B cell (primary cell): ENCODE measurements around the gene DCST2. TPM values are rescaled to one million over a fixed set of nuclear protein-coding genes. Genes with fewer than 3 reads are reported as not detected.

Source experiments
- ATAC-seq: fragments of 200-7000 bp; cut with Tn5 transposase; one replicate; pipeline ENCODE4 v1.10.0; 2021; ENCODE audit warnings: low read depth, mild to moderate bottlenecking, moderate number of reproducible peaks, moderate library complexity
- CTCF ChIA-PET: fragments of 350-600 bp; sonication (Branson Sonifier 250); formaldehyde crosslinking; loops from one replicate; lab custom pipeline; 2021; ENCODE audit warnings: antibody characterized with exemption, inconsistent platforms; lab: Charles Lee
- POLR2A ChIA-PET: fragments of 350-600 bp; sonication (Branson Sonifier 250); formaldehyde crosslinking; loops from one replicate; lab custom pipeline; 2021; ENCODE audit warnings: antibody characterized with exemption; lab: Charles Lee
- DNase-seq: peaks from one replicate; pipeline ENCODE4 v3.0.0; 2013
- H2AFZ ChIP-seq: 2 replicates; pipeline ENCODE4 v1.6.1; 2012; ENCODE audit warnings: mild to moderate bottlenecking, low read depth, low read length; ENCODE audit not compliant: insufficient read depth, poor library complexity, severe bottlenecking
- H3K27ac ChIP-seq, 2 donors: 1 replicate in 1 of 2; 2 replicates in 1 of 2; pipeline ENCODE4 v1.5.1; 2012 to 2013; ENCODE audit warnings: low read length in 2 of 2, mild to moderate bottlenecking in 2 of 2, moderate library complexity in 1 of 2
- H3K27me3 ChIP-seq, 4 experiments: fragments of 200-600 bp in 1 of 4; sonication (generic) in 1 of 4; replicated peaks in 1 of 4; 1 replicate in 2 of 4; 2 replicates in 2 of 4; pipeline versions ENCODE4 v1.6.1 to v1.7.0; 2013 to 2016; ENCODE audit warnings: low read length in 3 of 4, mild to moderate bottlenecking in 2 of 4, mixed read lengths in 1 of 4, moderate library complexity in 1 of 4; ENCODE audit not compliant: insufficient read depth in 4 of 4, control insufficient read depth in 3 of 4; ENCODE audit errors: control extremely low read depth in 1 of 4
- H3K36me3 ChIP-seq, 2 experiments: replicated peaks in 1 of 2; 1 replicate in 1 of 2; 2 replicates in 1 of 2; pipeline versions ENCODE4 v1.6.1 to v1.7.1; 2013; ENCODE audit warnings: low read length in 1 of 2; ENCODE audit not compliant: insufficient read depth in 2 of 2, control insufficient read depth in 1 of 2; ENCODE audit errors: control extremely low read depth in 1 of 2, extremely low read depth in 1 of 2
- H3K4me1 ChIP-seq, 2 donors: fragments of 200-600 bp in 1 of 2; sonication (generic) in 1 of 2; 1 replicate in 1 of 2; 2 replicates in 1 of 2; pipeline versions ENCODE4 v1.5.1 to v1.6.1; 2013 to 2017; ENCODE audit warnings: low read length in 2 of 2; ENCODE audit not compliant: control insufficient read depth in 2 of 2, insufficient read depth in 2 of 2
- H3K4me2 ChIP-seq: replicated peaks from 2 replicates; pipeline ENCODE3; 2012; ENCODE audit warnings: mild to moderate bottlenecking, low read depth, low read length; ENCODE audit not compliant: poor library complexity, severe bottlenecking
- H3K4me3 ChIP-seq, 5 experiments: fragments of 200-600 bp in 1 of 5; sonication (generic) in 1 of 5; 1 replicate in 3 of 5; 2 replicates in 2 of 5; pipeline versions ENCODE4 v1.5.1 to v1.7.0; 2011 to 2016; ENCODE audit warnings: low read length in 4 of 5, mild to moderate bottlenecking in 4 of 5, low read depth in 2 of 5, control low read depth in 1 of 5, moderate library complexity in 1 of 5; ENCODE audit not compliant: insufficient read depth in 1 of 5; ENCODE audit errors: control extremely low read depth in 1 of 5, extremely low read depth in 1 of 5
- H3K79me2 ChIP-seq: fragments of 200-600 bp; sonication (generic); one replicate; pipeline ENCODE4 v1.6.0; 2016; ENCODE audit warnings: low read length; ENCODE audit not compliant: control insufficient read depth, insufficient read depth
- H3K9ac ChIP-seq: fragments of 200-600 bp; sonication (generic); 2 replicates; pipeline ENCODE4 v1.6.1; 2017; ENCODE audit warnings: mild to moderate bottlenecking, low read length, moderate library complexity
- H3K9me3 ChIP-seq, 3 donors: one replicate each; pipeline versions ENCODE4 v1.6.1 to v1.7.1; 2013; ENCODE audit warnings: low read length in 2 of 3; ENCODE audit not compliant: control insufficient read depth in 2 of 3, insufficient read depth in 1 of 3; ENCODE audit errors: control extremely low read depth in 1 of 3
- H4K20me1 ChIP-seq: 2 replicates; pipeline ENCODE4 v1.6.0; 2012; ENCODE audit warnings: mild to moderate bottlenecking, low read length; ENCODE audit not compliant: insufficient read depth, control insufficient read depth, poor library complexity, severe bottlenecking
- H3K27ac Mint-ChIP-seq: one replicate; pipeline ENCODE4 v1.8.0; 2021; ENCODE audit warnings: mixed read lengths
- H3K27me3 Mint-ChIP-seq: one replicate; pipeline ENCODE4 v1.8.0; 2021; ENCODE audit warnings: mixed read lengths
- H3K4me1 Mint-ChIP-seq: one replicate; pipeline ENCODE4 v1.8.0; 2021; ENCODE audit warnings: mixed read lengths
- H3K4me3 Mint-ChIP-seq: one replicate; pipeline ENCODE4 v1.8.0; 2021; ENCODE audit warnings: mixed read lengths
- H3K9me3 Mint-ChIP-seq: one replicate; pipeline ENCODE4 v1.8.0; 2022; ENCODE audit warnings: mixed read lengths; ENCODE audit not compliant: insufficient read depth
- CTCF ChIP-seq: fragments of 200-600 bp; IDR thresholded peaks from one replicate; pipeline ENCODE4 v1.8.0; 2022; ENCODE audit warnings: antibody characterized with exemption, mild to moderate bottlenecking
- EZH2 ChIP-seq: IDR thresholded peaks from 2 replicates; pipeline ENCODE4 v1.6.1; 2012; ENCODE audit warnings: borderline replicate concordance, low read depth, mild to moderate bottlenecking, moderate library complexity, low read length; ENCODE audit not compliant: insufficient read depth, poor library complexity, severe bottlenecking
- WGBS: methylation state at CpG from one replicate; pipeline ENCODE4 v1.1.5; 2013; ENCODE audit warnings: missing lambda C conversion rate; ENCODE audit not compliant: insufficient coverage; 5-methylcytosine and 5-hydroxymethylcytosine counted together
- intact Hi-C: fragments of 100-400 bp; cut with micrococcal nuclease; formaldehyde crosslinking; loops from one replicate; pipeline ENCODE4 v1.10.0; 2022
- polyA plus RNA-seq: library from polyadenylated mRNA; depleted of rRNA; stranded (reverse); fragments of >200 nt; gene quantifications from 2 replicates; pipeline ENCODE4 v1.2.3, GENCODE V29; 2012
- total RNA-seq, 2 donors: library from RNA; stranded (reverse); fragments of 120-200 nt in 1 of 2; gene quantifications; 1 replicate in 1 of 2; 2 replicates in 1 of 2; pipeline versions ENCODE4 v1.2.3 to v1.2.4, GENCODE V29; 2013 to 2022

DCST2 gene
- total and polyA plus RNA-seq, 2 donors (not counting 1 experiment from before 2014, with no cell fraction given) = 0.89 to 5.4 TPM

GRCh38 chr1:155014709-155015508, 18.7 kb downstream of the DCST2 start:
- Mint-ChIP-seq H3K27me3 (no peaks in the 10 kb centered on the region), H3K9me3 (no peaks in the 10 kb centered on the region), H3K4me1 (peaks cover 84% of the 10 kb centered on the region), H3K4me3 (no peak overlapping the region), H3K27ac (peak overlapping the region; percentile 89)
- peaks cover under 1% of the 10 kb centered on the region for H3K79me2 ChIP-seq
- CTCF ChIA-PET = interaction anchor here (0.7 to 17.4 kb wide), 10 partner anchors 15 to 455 kb away, joined by 3 to 295 read pairs (median 28); partner anchors contain the start of genes CKS1B, FLAD1, LENEP and PYGO2
- intact Hi-C loops = no loop called here
- H3K27me3 ChIP-seq = no peaks in the 10 kb centered on the region
- H3K9ac ChIP-seq = no peak overlapping the region
- POLR2A ChIA-PET = interaction anchor here (4.4 to 6.0 kb wide), 2 partner anchors 13 to 40 kb away, joined by 32 to 74 read pairs; partner anchors contain the start of genes CKS1B and ZBTB7B
- ATAC-seq (no peak), DNase-seq (no peak)
- TF ChIP-seq CTCF (no peak), EZH2 (no peak)
- peaks cover 12% of the 10 kb centered on the region for H4K20me1 ChIP-seq
- H3K9me3 ChIP-seq = peaks cover 0 to 2% (median 0%) of the 10 kb centered on the region in 3 donors
- H2AFZ ChIP-seq = no peak overlapping the region
- no peak overlapping the region for H3K4me3 ChIP-seq
- H3K36me3 ChIP-seq = peaks cover 0 to 24% of the 10 kb centered on the region in 2 experiments
- 97% methylated on average over 21 of the region's 31 CpGs for WGBS
- H3K4me1 ChIP-seq = peaks cover 77 to 91% of the 10 kb centered on the region in 2 donors
- H3K27ac ChIP-seq = peak overlapping the region in 1 of 2 donors; percentile 89
- H3K4me2 ChIP-seq = no peak overlapping the region

GRCh38 chr1:155013632-155014031, 19.9 kb downstream of the DCST2 start:
- Histone ChIP-seq H3K36me3 (peaks cover 0 to 29% of the 10 kb centered on the region in 2 experiments), H3K9me3 (no peaks in the 10 kb centered on the region), H3K9ac (no peak overlapping the region), H3K27ac (peak overlapping the region in 1 of 2 donors; percentile 26), H3K4me1 (peaks cover 90 to 98% of the 10 kb centered on the region in 2 donors), H3K4me3 (no peak overlapping the region), H3K79me2 (peaks cover 13% of the 10 kb centered on the region), H4K20me1 (peaks cover 14% of the 10 kb centered on the region), H3K27me3 (no peaks in the 10 kb centered on the region), H3K4me2 (peak overlapping the region; percentile 22), H2AFZ (no peak overlapping the region)
- POLR2A ChIA-PET = interaction anchor here (0.6 to 6.0 kb wide), 5 partner anchors 12 to 65 kb away, joined by 3 to 74 read pairs (median 7); partner anchors contain the start of genes CKS1B, EFNA3 and ZBTB7B
- TF ChIP-seq EZH2 (no peak), CTCF (no peak)
- Mint-ChIP-seq H3K4me3 (no peak overlapping the region), H3K27me3 (no peaks in the 10 kb centered on the region), H3K4me1 (peaks cover 78% of the 10 kb centered on the region), H3K27ac (peak overlapping the region; percentile 89), H3K9me3 (no peaks in the 10 kb centered on the region)
- WGBS = 13% methylated on average over 7 of the region's 8 CpGs
- DNase-seq = no peak
- intact Hi-C loops = no loop called here
- CTCF ChIA-PET = interaction anchor here (0.5 to 17.4 kb wide), 2 partner anchors 14 to 33 kb away, joined by 3 to 295 read pairs; partner anchors contain the start of genes LENEP and ZBTB7B
- ATAC-seq = no peak
